OCI-LY7 (cell line): Measurements from ENCODE around the gene TSEN15. TPM values are rescaled to one million over a fixed set of nuclear protein-coding genes. Genes with fewer than 3 reads are reported as not detected.

Experiments
- BruUV-seq: library from RNA; stranded (reverse); fragments of 400-500 nt; replicated peaks from 2 replicates; lab custom pipeline; 2021; lab: Mats Ljungman, UMichigan
- CTCF ChIA-PET: fragments of 300-600 bp; sonication (Branson Sonifier 250); formaldehyde crosslinking; loops from one replicate; lab custom pipeline; 2022; ENCODE audit warnings: antibody characterized with exemption; ENCODE audit not compliant: unreplicated experiment; lab: Charles Lee
- POLR2A ChIA-PET: fragments of 300-600 bp; sonication (Branson Sonifier 250); formaldehyde crosslinking; loops from one replicate; lab custom pipeline; 2022; ENCODE audit warnings: antibody characterized with exemption; lab: Charles Lee
- DNase-seq: peaks from one replicate; pipeline ENCODE4 v3.0.0-alpha.2; 2015; ENCODE audit warnings: low spot score
- H2AFZ ChIP-seq: fragments of 200-600 bp; sonication (generic), shearing (Covaris generic); 2 replicates; pipeline ENCODE4 v1.6.1; 2014; ENCODE audit warnings: mild to moderate bottlenecking, antibody characterized with exemption, low read length, moderate library complexity
- H3K27ac ChIP-seq: fragments of 200-600 bp; sonication (generic); 2 replicates; pipeline ENCODE4 v1.5.1; 2014; ENCODE audit warnings: mixed run types, low read depth, mild to moderate bottlenecking, moderate library complexity, low read length, inconsistent platforms; ENCODE audit not compliant: poor library complexity, severe bottlenecking
- H3K36me3 ChIP-seq: fragments of 200-600 bp; sonication (generic); 2 replicates; pipeline ENCODE4 v1.6.1; 2014; ENCODE audit warnings: mild to moderate bottlenecking, antibody characterized with exemption, low read length, moderate library complexity, mixed read lengths; ENCODE audit not compliant: insufficient read depth
- H3K4me1 ChIP-seq: fragments of 200-600 bp; sonication (generic); 2 replicates; pipeline ENCODE4 v1.5.1; 2014; ENCODE audit warnings: mild to moderate bottlenecking, low read length; ENCODE audit not compliant: insufficient read depth, poor library complexity, severe bottlenecking
- H3K4me2 ChIP-seq: fragments of 200-600 bp; sonication (generic); 2 replicates; pipeline ENCODE4 v1.6.1; 2014; ENCODE audit warnings: mild to moderate bottlenecking, low read length
- H3K4me3 ChIP-seq: fragments of 200-600 bp; sonication (generic); 2 replicates; pipeline ENCODE4 v1.5.1; 2014; ENCODE audit warnings: mild to moderate bottlenecking, low read depth, low read length; ENCODE audit not compliant: poor library complexity, severe bottlenecking
- H3K79me2 ChIP-seq: fragments of 200-600 bp; sonication (generic); 2 replicates; pipeline ENCODE4 v1.6.1; 2016; ENCODE audit warnings: low read depth, mild to moderate bottlenecking, low read length, moderate library complexity, mixed read lengths; ENCODE audit not compliant: insufficient read depth
- H3K9me2 ChIP-seq: fragments of 200-600 bp; sonication (generic); 2 replicates; pipeline ENCODE4 v1.6.1; 2016; ENCODE audit warnings: mild to moderate bottlenecking, low read length, mixed read lengths; ENCODE audit not compliant: insufficient read depth
- H3K9me3 ChIP-seq: fragments of 200-600 bp; sonication (generic); 2 replicates; pipeline ENCODE4 v1.6.1; 2014; ENCODE audit warnings: mild to moderate bottlenecking, mixed run types, low read length, mixed read lengths
- H4K20me1 ChIP-seq: fragments of 200-600 bp; sonication (generic); 2 replicates; pipeline ENCODE4 v1.6.1; 2014; ENCODE audit warnings: mild to moderate bottlenecking, antibody characterized with exemption, low read length, moderate library complexity, mixed read lengths; ENCODE audit not compliant: insufficient read depth
- EZH2phosphoT487 ChIP-seq: fragments of 200-600 bp; sonication (generic); IDR thresholded peaks from 2 replicates; pipeline ENCODE4 v1.6.1; 2018; ENCODE audit warnings: low read depth, borderline replicate concordance, mild to moderate bottlenecking, mixed run types, antibody characterized with exemption, low read length, moderate library complexity, mixed read lengths
- intact Hi-C: fragments of 100-400 bp; cut with micrococcal nuclease; formaldehyde crosslinking; loops from one replicate; pipeline ENCODE4 v1.10.0; 2022; ENCODE audit not compliant: unreplicated experiment
- total RNA-seq, 2 experiments: library from RNA; depleted of rRNA in 1 of 2; stranded (reverse); fragments of >200 nt in 1 of 2; shearing (Covaris generic) in 1 of 2; gene quantifications; 2 replicates each; pipeline ENCODE4 v1.2.3, GENCODE V29; 2014 to 2022
- TF ChIP-seq, protein P1 (sequence below): fragments of 200-600 bp; sonication (generic); conservative IDR thresholded peaks from 2 replicates; pipeline ENCODE4 v1.5.1; 2014; ENCODE audit warnings: mild to moderate bottlenecking, antibody characterized with exemption, low read length, moderate library complexity, mixed read lengths

The TSEN15 gene
- total RNA-seq, 2 experiments from 2014 or later: 42.5 to 45.1 TPM

DNA sequence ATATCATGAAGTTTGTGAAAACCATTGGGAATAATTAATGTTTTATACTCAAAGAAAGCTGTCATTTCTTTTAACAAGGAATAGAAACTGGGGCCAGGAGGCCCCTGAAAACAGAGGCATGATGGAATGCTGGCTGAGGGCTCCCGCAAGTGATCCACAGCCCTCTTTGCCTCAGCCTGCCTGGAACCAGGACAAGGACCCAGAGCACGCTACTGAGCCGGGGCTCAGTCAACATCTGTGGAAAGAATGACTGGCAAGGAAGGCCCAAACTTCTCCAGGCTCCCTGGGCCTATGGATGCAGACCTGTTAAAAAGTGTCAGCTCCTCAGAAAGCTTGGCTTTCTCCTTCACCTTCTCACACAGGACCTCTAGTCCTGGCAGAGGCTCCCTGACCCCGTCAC is 46.6 kb upstream of the TSEN15 start:
- H3K4me3 ChIP-seq: no peak overlapping the region
- no peak overlapping the region for H2AFZ ChIP-seq
- intact Hi-C loops: no loop called here
- no peaks in the 10 kb centered on the region for H3K79me2 ChIP-seq
- DNase-seq: no peak
- H3K9me2 ChIP-seq: no peaks in the 10 kb centered on the region
- H3K4me2 ChIP-seq: no peak overlapping the region
- ChIA-PET CTCF (no interaction called here), POLR2A (no interaction called here)
- H3K4me1 ChIP-seq: no peaks in the 10 kb centered on the region
- no TSS peak for BruUV-seq
- TF ChIP-seq EZH2phosphoT487: no peak
- TF ChIP-seq, protein P1, sequence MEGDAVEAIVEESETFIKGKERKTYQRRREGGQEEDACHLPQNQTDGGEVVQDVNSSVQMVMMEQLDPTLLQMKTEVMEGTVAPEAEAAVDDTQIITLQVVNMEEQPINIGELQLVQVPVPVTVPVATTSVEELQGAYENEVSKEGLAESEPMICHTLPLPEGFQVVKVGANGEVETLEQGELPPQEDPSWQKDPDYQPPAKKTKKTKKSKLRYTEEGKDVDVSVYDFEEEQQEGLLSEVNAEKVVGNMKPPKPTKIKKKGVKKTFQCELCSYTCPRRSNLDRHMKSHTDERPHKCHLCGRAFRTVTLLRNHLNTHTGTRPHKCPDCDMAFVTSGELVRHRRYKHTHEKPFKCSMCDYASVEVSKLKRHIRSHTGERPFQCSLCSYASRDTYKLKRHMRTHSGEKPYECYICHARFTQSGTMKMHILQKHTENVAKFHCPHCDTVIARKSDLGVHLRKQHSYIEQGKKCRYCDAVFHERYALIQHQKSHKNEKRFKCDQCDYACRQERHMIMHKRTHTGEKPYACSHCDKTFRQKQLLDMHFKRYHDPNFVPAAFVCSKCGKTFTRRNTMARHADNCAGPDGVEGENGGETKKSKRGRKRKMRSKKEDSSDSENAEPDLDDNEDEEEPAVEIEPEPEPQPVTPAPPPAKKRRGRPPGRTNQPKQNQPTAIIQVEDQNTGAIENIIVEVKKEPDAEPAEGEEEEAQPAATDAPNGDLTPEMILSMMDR: no peak
- H4K20me1 ChIP-seq: no peaks in the 10 kb centered on the region
- no peak overlapping the region for H3K27ac ChIP-seq
- H3K36me3 ChIP-seq: no peaks in the 10 kb centered on the region
- no peaks in the 10 kb centered on the region for H3K9me3 ChIP-seq

DNA sequence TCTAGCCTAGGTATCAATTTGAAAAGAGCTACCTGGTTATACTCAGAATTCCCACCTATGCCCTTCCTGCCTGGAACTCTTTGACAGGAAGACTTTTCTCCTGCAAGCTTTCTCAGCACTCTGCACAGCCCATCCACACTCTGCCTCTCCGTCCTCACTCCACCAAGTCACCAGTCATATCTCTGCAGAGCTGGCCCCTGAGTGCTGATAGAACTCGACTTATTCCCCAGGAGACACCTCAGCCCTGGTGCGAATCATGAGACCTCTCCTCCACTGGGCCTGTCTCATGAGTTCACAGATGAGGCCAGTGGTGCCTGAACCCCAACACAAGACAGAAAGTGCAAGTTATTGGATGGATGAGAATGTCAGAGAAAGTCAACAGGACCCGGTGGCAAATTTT is 46.0 kb upstream of the TSEN15 start:
- TF ChIP-seq EZH2phosphoT487: no peak
- TF ChIP-seq, protein P1: no peak

DNA sequence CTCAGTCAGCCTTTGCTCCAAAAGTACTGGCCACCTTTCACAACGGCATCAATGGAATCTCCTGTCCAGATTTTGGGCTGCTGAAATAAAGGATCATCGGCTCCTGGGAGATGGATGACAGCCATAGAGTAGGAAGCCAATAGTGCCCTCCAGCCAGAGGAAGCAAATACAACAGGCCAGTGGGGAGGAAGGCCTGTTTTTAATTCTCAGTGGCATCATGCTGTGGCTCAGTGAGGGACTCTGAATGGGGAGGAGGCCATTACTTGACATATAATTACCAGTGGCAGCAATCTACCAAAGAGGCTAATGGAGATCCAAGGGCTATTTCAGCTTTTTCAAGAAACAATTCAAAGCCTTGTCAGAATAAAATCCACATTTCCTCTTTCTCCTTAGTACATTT is 40.7 kb upstream of the TSEN15 start:
- ChIA-PET CTCF (no interaction called here), POLR2A (no interaction called here)
- H3K27ac ChIP-seq: no peak overlapping the region
- no peaks in the 10 kb centered on the region for H3K36me3 ChIP-seq
- H4K20me1 ChIP-seq: no peaks in the 10 kb centered on the region
- H2AFZ ChIP-seq: no peak overlapping the region
- BruUV-seq: no TSS peak
- no peaks in the 10 kb centered on the region for H3K4me1 ChIP-seq
- DNase-seq: no peak
- intact Hi-C loops: no loop called here
- no peak overlapping the region for H3K4me2 ChIP-seq
- TF ChIP-seq EZH2phosphoT487: no peak
- TF ChIP-seq, protein P1: no peak
- no peaks in the 10 kb centered on the region for H3K9me3 ChIP-seq
- no peak overlapping the region for H3K4me3 ChIP-seq
- H3K79me2 ChIP-seq: no peaks in the 10 kb centered on the region
- H3K9me2 ChIP-seq: no peaks in the 10 kb centered on the region

More for the DNA sequence above, 46.0 kb upstream of the TSEN15 start:
- H3K4me2 ChIP-seq: no peak overlapping the region
- ChIA-PET CTCF (no interaction called here), POLR2A (interaction anchor here (0.9 kb wide), 1 partner anchor 210 kb away, joined by 4 read pairs; no protein-coding TSS in a partner anchor)
- intact Hi-C loops: no loop called here
- H3K4me3 ChIP-seq: no peak overlapping the region
- no TSS peak for BruUV-seq
- no peaks in the 10 kb centered on the region for H3K9me3 ChIP-seq
- H3K27ac ChIP-seq: no peak overlapping the region
- no peaks in the 10 kb centered on the region for H4K20me1 ChIP-seq
- no peaks in the 10 kb centered on the region for H3K4me1 ChIP-seq
- H2AFZ ChIP-seq: no peak overlapping the region
- DNase-seq: no peak
- no peaks in the 10 kb centered on the region for H3K9me2 ChIP-seq
- no peaks in the 10 kb centered on the region for H3K79me2 ChIP-seq
- no peaks in the 10 kb centered on the region for H3K36me3 ChIP-seq
